K562 (cell line): Measurements from ENCODE around the gene DKK3. TPM values are rescaled to one million over a fixed set of nuclear protein-coding genes. Genes with fewer than 3 reads are reported as not detected.

Experiments used
- CHD2 ChIP-seq: IDR thresholded peaks from 2 replicates; pipeline ENCODE4 v1.6.1; 2011; ENCODE audit warnings: low read depth, low read length
- EZH2 ChIP-seq: IDR thresholded peaks from 2 replicates; pipeline ENCODE4 v1.6.1; 2012; ENCODE audit warnings: low read depth, mild to moderate bottlenecking, inconsistent platforms, low read length, borderline replicate concordance
- FOSL1 ChIP-seq: fragments of 200-800 bp; sonication (Bioruptor generic); conservative IDR thresholded peaks from 2 replicates; pipeline ENCODE4 v1.6.1; 2016; ENCODE audit warnings: missing genetic modification characterization, missing compliant biosample characterization
- FOXP4 ChIP-seq: sonication (generic); formaldehyde crosslinking; IDR thresholded peaks from 2 replicates; pipeline ENCODE4 v1.8.0; 2022; ENCODE audit warnings: mild to moderate bottlenecking, missing genetic modification reagents, borderline replicate concordance
- NFE2 ChIP-seq: IDR thresholded peaks from 2 replicates; pipeline ENCODE4 v1.6.1; 2014; ENCODE audit warnings: antibody characterized with exemption, low read depth
- RB1 ChIP-seq: fragments of 450-650 bp; IDR thresholded peaks from 2 replicates; pipeline ENCODE4 v1.6.1; 2017; ENCODE audit warnings: low read depth, mild to moderate bottlenecking
- RBM22 ChIP-seq: fragments of 200-400 bp; formaldehyde crosslinking; IDR thresholded peaks from 2 replicates; pipeline ENCODE4 v1.6.1; 2018; ENCODE audit warnings: low read length, low read depth; ENCODE audit not compliant: poor library complexity, severe bottlenecking
- TAF15 ChIP-seq: fragments of 200-400 bp; formaldehyde crosslinking; IDR thresholded peaks from 2 replicates; pipeline ENCODE4 v1.6.1; 2017; ENCODE audit warnings: mild to moderate bottlenecking, low read depth, low read length, moderate library complexity
- ZNF318 ChIP-seq, 2 experiments: fragments of 450-650 bp; IDR thresholded peaks; 2 replicates each; pipeline ENCODE4 v1.6.1; 2016; ENCODE audit warnings: mild to moderate bottlenecking in 2 of 2, borderline replicate concordance in 1 of 2, low read depth in 1 of 2, moderate library complexity in 1 of 2
- ZNF561 ChIP-seq: fragments of 450-650 bp; formaldehyde crosslinking; conservative IDR thresholded peaks from 2 replicates; pipeline ENCODE4 v1.4.0; 2020; ENCODE audit warnings: mild to moderate bottlenecking, moderate library complexity
- polyA plus RNA-seq, 8 experiments: library from polyadenylated mRNA; depleted of rRNA in 4 of 8; stranded (reverse) in 5 of 8; unstranded in 3 of 8; fragments of >200 nt; fragmentation: Nextera tagmentation in 2 of 8; fragmentation: Illumina TruSeq in 1 of 8; extraction: Ambion mirVana in 2 of 8; extraction: Trizol in 1 of 8; gene quantifications; 2 replicates each; pipeline versions ENCODE4 v1.2.1 to v1.2.3, GENCODE V29; 2011 to 2014; ENCODE audit warnings: inconsistent platforms in 1 of 8, missing spikeins in 1 of 8
- total RNA-seq, 7 experiments: library from RNA; depleted of rRNA in 6 of 7; stranded (reverse); fragments of >200 nt in 6 of 7; fragmentation: Illumina TruSeq in 2 of 7; extraction: Trizol in 2 of 7; gene quantifications; 2 replicates each; pipeline versions ENCODE4 v1.2.1 to v1.2.3, GENCODE V29; 2011 to 2021; ENCODE audit warnings: low replicate concordance in 1 of 7
- TF ChIP-seq, protein P1 (sequence below): sonication (generic); formaldehyde crosslinking; IDR thresholded peaks from 2 replicates; pipeline ENCODE4 v1.8.0; 2022; ENCODE audit warnings: mild to moderate bottlenecking, low read depth, missing genetic modification reagents
- TF ChIP-seq, protein P2 (sequence below): fragments of 450-650 bp; IDR thresholded peaks from 2 replicates; pipeline ENCODE4 v1.6.1; 2016; ENCODE audit warnings: borderline replicate concordance

The DKK3 gene
- total and polyA plus RNA-seq, 9 of the 15 experiments (the other 6 are each of a cell fraction or from before 2014, with no cell fraction given), result 0.14 to 0.85 (median 0.38) TPM; not detected in 6

- TF ChIP-seq, protein P1, sequence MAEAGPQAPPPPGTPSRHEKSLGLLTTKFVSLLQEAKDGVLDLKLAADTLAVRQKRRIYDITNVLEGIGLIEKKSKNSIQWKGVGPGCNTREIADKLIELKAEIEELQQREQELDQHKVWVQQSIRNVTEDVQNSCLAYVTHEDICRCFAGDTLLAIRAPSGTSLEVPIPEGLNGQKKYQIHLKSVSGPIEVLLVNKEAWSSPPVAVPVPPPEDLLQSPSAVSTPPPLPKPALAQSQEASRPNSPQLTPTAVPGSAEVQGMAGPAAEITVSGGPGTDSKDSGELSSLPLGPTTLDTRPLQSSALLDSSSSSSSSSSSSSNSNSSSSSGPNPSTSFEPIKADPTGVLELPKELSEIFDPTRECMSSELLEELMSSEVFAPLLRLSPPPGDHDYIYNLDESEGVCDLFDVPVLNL, result no peak
- 0 out of 2 replicates have a peak, but pooled peaks have one; percentile 38 for TF ChIP-seq CHD2
- no peak for TF ChIP-seq EZH2
- TF ChIP-seq, protein P2, sequence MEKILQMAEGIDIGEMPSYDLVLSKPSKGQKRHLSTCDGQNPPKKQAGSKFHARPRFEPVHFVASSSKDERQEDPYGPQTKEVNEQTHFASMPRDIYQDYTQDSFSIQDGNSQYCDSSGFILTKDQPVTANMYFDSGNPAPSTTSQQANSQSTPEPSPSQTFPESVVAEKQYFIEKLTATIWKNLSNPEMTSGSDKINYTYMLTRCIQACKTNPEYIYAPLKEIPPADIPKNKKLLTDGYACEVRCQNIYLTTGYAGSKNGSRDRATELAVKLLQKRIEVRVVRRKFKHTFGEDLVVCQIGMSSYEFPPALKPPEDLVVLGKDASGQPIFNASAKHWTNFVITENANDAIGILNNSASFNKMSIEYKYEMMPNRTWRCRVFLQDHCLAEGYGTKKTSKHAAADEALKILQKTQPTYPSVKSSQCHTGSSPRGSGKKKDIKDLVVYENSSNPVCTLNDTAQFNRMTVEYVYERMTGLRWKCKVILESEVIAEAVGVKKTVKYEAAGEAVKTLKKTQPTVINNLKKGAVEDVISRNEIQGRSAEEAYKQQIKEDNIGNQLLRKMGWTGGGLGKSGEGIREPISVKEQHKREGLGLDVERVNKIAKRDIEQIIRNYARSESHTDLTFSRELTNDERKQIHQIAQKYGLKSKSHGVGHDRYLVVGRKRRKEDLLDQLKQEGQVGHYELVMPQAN, result no peak
- no peak for TF ChIP-seq FOXP4 (CRISPR knock-in tag)
- no peak for TF ChIP-seq TAF15
- TF ChIP-seq RB1, result peak; percentile 33; the same call in 1 of the 2 replicates
- no peak for TF ChIP-seq RBM22
- TF ChIP-seq FOSL1 (tag), result peak; percentile 89
- TF ChIP-seq ZNF561 (CRISPR knock-in tag), result no peak
- no peak for TF ChIP-seq ZNF318 (IDR thresholded peaks at IDR 0.05; ENCODE audit: borderline replicate concordance in 1 of 2, low read depth in 1 of 2)
- no peak for TF ChIP-seq NFE2
Observed at GRCh38 chr11:12043959-12044791, 35.7 kb upstream of the DKK3 start (continued).
